ENCODE results near the gene PMM1.
A peak's percentile ranks its signal among the peaks of the same experiment; 100 is the strongest.
"Not testable (repeated sequence)": the region's sequence is repeated elsewhere in the genome, so short reads cannot be mapped to it uniquely, and the experiment has no call there.

PMM1 gene
- total RNA-seq, result 13.7 to 21.7 (median 15.6) reads per million in 4 donors

DNA sequence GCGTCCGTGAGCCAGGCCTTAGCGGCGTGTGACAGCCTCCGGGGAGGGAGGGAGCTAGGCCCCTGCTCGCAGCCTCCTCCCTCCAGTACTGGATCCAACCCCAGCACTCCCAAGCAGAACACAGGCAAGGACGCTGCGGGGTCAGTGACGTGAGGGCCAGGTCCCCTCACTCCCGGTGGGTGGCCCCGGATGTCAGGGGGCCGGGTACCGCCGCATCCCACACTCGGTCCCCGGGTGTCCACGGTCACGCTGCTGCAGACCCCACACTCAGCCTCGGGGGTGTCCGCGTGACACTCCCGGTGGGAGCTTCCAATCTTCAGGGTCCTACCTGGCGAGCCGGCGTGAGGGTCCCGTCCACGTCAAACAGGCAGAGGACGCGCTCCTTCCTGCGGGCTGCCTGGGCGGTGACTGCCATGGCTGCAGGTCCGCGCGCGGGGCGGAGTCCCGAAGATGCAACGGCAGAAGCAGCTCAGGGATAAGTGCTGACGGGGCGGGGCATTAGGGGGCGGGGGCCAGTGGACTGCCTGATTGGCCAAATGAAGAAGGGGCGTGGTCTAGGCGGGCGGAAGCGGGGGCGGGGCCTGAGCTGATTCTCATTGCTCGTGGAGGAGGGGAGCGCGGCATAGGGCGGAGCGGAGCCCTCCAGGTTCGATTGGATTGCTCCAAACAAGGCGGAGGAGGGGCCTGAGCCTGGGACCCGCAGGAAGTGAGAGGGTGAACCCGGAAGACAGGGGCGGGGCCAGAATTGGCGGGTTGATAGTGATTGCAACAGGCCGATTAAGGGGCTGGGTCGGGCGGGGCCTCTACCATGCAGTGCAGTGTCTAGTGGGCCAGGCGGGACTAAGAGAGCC lies at the start of gene PMM1:
TSS of gene PMM1 (minus strand) at position 450 of the 851 bp plus-strand sequence. CDS start at position 415, 35 bp downstream.
- peak; percentile 100 for DNase-seq

DNA sequence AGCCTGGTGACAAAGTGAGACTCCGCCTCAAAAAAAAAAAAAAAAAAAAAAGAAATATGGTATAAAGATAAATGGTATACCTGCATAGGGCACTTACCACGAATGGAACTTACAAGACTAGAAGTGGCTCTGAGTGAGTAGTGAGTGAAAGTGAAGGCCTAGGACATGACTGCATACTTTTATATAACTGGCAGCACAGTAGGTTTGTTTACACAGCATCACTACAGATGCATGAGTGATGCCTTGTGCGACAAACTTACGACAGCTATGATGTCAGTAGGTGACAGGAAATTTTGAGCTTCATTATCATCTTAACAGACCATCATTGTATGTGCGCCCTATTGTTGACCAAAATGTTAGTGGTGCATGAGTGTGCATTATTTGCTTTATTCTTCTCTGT lies 49.1 kb upstream of the PMM1 start:
- DNase-seq, result no peak

DNA sequence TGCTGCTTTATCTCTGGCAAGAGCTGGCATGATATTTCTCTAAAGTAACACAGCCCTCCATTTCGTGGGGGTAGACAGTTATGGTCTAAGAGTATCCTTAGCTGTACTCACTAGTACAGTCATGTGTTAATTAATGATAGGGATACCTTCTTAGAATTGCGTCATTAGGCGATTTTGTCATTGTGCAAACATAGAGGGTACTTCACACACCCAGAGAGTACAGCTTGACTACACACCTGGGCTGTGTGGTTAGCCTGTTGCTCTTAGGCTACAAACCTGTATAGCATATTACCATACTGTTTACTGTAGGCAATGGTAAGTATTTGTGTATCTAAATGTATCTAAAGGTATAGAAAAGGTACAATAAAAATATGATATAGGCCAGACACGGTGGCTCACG lies 48.5 kb upstream of the PMM1 start:
- DNase-seq, result no peak

DNA sequence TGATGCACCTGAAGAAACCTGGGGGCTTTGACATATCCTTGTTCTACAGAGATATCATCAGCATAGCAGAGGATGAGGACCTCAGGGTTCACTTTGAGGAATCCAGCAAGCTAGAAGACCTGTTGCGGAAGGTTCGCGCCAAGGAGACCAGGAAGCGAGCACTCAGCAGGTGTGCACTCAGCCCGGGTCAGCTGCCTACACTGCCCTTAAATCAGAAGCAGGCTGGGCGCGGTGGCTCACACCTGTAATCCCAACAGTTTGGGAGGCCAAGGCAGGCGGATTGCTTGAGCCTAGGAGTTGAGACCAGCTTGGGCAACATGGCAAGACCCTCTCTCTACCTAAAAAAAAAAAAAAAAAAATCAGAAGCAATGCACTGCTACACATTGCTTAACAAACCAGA lies 48.0 kb upstream of the PMM1 start:
- not testable (repeated sequence) for DNase-seq

DNA sequence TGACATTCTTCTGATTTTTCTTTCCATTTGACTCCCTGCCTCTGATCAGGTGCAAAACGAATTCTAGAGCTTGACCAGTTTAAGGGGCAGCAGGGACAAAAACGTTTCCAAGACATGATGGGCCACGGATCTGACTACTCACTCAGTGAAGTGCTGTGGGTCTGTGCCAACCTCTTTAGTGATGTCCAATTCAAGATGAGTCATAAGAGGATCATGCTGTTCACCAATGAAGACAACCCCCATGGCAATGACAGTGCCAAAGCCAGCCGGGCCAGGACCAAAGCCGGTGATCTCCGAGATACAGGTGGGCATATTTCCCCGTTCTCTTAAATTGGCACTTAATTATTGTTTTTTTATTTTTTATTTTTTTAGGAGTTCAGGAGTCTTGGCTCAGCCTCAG lies 46.8 kb upstream of the PMM1 start:
- no peak for DNase-seq

DNA sequence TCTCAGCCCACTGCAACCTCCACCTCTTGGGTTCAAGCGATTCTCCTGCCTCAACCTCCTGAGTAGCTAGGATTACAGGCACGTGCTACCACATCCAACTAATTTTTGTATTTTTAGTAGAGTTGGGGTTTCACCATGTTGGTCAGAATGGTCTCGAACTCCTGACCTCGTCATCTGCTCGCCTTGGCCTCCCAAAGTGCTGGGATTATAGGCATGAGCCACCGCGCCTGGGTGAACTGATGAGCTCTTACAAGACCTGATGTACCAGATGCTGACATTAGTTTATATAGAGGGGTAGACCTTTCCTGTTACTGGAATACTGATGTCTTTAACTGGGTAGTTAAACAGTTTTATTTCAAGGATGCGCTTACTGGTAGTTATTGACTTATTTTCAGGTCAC lies 45.0 kb upstream of the PMM1 start:
- DNase-seq, result not testable (repeated sequence)

DNA sequence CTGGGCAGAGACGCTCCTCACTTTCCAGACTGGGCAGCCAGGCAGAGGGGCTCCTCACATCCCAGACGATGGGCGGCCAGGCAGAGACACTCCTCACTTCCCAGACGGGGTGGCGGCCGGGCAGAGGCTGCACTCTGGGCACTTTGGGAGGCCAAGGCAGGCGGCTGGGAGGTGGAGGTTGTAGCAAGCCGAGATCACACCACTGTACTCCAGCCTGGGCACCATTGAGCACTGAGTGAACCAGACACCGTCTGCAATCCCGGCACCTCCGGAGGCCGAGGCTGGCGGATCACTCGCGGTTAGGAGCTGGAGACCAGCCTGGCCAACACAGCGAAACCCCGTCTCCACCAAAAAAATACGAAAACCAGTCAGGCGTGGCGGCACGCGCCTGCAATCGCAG lies 42.0 kb upstream of the PMM1 start:
- not testable (repeated sequence) for DNase-seq

DNA sequence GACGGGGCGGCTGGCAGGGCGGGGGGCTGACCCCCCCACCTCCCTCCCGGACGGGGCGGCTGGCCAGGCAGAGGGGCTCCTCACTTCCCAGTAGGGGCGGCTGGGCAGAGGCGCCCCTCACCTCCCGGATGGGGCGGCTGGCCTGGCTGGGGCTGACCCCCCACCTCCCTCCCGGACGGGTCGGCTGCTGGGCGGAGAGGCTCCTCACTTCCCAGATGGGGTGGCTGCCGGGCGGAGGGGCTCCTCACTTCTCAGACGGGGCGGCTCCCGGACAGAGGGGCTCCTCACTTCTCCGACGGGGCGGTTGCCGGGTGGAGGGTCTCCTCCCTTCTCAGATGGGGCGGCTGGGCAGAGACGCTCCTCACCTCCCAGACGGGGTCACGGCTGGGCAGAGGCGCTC lies 41.5 kb upstream of the PMM1 start:
- DNase-seq, result not testable (repeated sequence)

DNA sequence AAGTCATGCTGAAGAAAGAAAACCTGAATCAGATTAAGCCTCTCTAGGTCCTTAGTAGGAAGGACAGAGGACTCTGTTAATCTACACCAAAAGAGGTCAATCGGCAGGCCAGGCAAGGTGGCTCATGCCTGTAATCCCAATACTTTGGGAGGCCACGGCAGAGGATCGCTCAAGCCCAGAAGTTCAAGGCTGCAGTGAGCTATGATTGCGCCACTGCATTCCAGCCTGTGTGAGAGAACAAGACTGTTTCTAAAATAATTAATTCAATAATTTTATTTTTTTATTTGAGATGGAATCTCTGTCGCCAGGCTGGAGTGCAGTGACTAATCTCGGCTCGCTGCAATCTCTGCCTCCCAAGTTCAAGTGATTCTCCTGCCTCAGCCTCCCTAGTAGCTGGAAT lies 35.9 kb upstream of the PMM1 start:
- no peak for DNase-seq

DNA sequence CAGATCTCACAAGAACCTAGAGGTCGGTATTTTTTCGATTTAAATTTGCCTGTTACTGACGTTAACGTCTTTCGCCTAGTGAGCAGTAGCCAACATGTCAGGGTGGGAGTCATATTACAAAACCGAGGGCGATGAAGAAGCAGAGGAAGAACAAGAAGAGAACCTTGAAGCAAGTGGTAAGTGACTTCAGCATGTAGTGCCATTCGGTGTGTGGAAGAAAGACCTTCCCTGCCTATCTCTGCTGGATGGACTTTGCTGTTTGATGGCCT lies 32.2 kb upstream of the PMM1 start:
- no peak for DNase-seq

DNA sequence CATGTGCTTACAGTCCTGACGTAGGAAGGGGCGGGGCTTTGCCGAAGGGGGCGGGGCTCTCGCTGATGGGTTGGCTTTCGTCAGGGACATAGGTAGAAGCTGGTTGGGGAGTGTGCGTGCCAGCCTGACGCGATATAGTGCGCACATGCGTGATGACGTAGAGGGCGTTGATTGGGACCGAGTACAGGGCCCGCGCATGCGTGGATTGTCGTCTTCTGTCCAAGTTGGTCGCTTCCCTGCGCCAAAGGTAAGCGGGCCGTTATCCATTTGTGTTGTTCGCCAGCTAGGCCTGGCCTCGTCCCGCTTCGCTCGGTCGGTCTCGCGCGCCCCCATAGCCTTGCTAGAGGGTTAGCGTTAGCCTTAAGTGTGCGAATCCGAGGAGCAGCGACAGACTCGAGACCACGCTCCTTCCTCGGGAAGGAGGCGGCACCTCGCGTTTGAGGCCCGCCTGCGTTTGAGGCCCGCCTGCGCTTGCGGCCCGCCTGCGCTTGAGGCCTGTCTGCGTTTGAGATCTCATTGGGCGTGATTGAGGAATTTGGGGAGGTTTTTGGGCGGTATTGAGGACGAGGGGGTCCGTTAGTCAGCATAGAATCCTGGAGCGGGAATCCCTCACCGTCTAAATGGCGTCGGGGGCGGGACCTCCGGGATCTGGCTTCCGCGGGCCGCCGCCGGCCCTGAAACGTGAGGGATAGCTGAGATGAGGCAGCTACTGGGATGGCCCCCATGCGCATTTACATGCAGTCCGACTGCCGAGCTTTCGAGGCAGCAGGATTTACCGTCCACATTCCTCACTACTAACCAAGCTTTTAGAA lies 31.7 kb upstream of the PMM1 start, which contains the start of gene XRCC6:
TSS of gene XRCC6 (plus strand) at position 197 of the 812 bp plus-strand sequence. CDS start 710 bp downstream, outside the sequence.
- peak; percentile 99 to 100 (median 100) for DNase-seq

DNA sequence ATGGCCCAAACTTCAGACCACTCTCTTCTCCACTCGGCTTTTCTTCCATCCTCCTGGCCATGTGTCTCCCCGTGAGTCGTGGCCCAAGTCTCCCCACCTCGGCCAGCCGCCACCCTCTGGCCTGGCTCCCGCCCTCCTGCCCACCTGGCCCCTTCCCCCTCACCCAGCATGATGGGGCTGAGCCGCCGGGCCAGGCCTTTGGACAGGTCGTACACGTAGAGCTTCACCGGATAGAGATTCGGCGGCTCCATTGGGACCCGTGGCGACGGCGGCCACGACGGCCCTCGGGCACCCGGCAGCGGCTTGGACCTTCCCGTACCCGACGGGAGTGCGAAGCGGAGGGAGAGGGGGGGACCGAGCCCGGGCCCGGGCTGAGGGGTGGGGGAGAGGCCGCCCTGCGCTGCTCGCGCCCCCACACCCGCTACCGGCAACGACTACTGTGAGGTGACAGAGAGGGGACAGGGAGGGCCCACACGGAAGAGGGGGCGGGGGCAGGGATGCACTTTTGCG lies 31.0 kb upstream of the PMM1 start, which contains the start of gene DESI1:
TSS of gene DESI1 (minus strand) at position 455 of the 510 bp plus-strand sequence. CDS start at position 251, 204 bp downstream.
- no peak for DNase-seq

DNA sequence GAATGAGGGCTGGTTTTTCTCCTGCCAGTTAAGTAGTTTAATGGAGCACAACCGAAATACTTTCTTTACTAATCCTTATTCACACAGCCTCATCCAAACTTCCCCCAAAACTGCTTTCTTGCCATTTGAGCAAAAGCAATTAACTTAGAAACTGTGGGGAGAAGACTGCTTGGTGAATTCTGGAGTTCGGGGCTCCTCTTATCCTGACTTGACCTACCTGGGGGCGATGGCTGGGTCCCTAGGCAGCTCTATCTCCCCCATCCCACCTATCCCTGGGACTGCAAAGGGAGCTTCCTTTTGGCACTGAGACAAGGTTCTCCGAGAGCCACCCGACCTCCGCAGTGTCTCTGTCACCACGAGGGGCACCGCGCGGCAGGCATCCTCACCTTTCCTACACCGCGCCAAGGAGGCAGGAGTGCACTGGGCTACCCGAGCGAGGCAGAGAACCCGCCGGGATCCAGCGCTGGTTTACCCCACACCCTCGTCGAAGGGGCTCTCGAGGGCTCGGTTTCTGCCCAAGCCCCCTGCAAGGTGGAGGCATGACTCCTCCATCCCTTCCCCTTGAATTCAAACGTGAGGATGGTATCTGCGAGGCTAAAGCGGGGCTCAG lies 30.4 kb upstream of the PMM1 start:
- peak; percentile 9 to 56 (median 31) for DNase-seq

DNA sequence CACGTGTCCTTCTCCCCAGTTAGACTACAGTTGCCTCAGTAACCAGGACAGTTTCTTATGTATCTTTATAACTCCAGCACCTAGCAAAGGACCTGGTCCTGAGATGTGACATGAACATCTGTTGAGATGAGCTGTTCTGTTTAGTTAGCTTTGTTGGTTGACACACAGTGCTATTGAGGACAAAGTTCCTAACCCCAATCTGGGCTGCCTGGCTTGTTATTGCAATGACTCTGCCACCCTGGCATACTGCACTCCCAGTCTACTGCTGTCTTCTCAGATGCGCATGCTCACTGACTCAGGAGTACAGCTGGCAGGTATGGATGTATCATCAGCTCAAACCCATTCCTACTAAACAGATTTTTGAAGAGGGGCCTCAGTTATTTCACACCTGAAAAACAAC lies 23.8 kb upstream of the PMM1 start:
- no peak for DNase-seq

DNA sequence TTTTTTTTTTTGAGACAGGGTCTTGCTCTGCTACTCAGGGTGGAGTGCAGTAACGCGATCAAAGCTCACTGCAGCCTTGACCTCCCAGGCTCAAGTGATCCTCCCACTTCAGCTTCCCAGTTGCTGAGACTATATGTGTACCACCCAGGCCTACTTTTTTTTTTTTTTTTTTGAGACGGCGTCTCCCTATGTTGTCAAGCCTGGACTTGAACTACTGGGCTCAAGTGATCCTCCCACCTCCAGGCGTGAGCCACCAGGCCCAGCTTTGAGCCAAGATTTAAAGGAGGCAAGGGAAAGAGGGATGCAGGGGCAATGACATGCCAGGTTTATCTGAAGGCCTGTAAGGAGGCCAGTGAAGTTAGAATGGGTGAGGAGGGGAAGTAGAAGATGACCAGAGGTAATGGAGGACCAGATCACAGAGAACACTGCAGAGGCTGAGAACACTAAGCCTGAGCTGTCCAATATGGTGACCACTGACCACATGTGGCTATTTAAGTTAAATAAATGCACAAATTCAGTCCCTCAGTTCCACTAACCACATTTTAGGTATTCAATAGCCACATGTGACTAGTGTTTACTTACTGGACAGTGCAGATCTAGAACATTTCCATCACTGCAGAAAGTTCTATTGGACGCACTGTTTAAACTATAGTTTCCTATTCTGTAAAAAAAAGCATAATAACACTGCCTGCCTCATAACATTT lies 23.1 kb upstream of the PMM1 start:
- no peak for DNase-seq

DNA sequence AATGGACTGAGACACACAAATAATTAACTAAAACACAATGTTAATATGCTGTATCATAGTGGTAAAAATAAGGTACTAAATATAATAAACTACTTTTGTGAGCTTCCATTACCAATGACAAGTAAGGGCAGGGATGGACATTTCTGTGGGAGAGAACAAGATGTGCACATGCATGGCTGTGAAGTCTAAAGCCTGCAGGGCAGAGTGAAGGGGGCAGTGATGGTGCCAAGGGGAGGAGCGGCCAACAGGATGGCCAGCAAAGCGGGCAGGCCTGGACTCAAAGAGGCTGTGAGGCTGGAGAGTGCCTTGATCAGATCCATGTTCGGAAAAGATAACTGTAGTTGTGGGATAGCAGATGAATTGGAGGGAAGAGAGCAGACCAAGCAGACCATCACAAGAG lies 18.7 kb upstream of the PMM1 start:
- DNase-seq, result no peak

DNA sequence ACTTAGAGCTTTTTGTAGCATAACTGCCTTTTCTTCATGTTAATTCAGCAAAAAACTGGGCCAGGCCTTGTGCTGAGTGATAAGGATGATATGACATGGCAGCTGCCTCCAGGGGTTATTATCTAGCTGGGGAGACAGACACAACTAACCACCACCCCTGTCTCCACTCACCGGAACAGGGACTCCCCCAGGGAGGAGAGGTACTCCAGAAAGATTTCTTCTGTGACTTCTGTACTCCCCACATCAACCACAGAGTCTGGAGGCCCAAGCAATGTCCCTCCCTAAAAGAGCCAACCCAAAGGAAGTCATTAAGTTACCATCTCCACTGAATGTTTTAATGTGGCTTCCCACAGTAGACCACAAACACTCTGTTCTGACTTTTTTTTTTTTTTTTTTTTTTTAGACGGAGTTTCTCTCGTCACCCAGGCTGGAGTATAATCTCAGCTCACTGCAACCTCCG lies 14.3 kb upstream of the PMM1 start:
- peak; percentile 28 to 81 (median 48) for DNase-seq

DNA sequence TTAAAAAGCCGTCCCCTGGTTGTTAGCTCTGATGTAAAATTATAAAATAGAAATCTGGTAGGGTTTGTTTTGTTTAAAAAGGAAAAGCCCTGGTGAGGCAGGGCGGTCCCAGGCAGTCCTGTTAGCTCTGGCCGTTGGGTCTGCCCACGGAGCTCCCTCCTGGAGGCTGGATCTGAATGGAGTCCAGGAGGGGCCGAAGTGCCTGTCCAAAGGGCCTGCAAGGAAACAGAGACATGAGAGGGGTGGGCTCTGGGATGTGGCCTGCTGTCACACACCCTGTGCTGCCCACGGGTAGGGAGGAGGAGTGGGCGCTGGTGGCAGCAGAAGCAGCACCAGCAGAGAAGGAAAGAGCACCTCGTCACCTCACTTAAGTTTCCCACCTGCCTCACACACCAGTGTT lies 11.3 kb upstream of the PMM1 start:
- DNase-seq, result no peak

DNA sequence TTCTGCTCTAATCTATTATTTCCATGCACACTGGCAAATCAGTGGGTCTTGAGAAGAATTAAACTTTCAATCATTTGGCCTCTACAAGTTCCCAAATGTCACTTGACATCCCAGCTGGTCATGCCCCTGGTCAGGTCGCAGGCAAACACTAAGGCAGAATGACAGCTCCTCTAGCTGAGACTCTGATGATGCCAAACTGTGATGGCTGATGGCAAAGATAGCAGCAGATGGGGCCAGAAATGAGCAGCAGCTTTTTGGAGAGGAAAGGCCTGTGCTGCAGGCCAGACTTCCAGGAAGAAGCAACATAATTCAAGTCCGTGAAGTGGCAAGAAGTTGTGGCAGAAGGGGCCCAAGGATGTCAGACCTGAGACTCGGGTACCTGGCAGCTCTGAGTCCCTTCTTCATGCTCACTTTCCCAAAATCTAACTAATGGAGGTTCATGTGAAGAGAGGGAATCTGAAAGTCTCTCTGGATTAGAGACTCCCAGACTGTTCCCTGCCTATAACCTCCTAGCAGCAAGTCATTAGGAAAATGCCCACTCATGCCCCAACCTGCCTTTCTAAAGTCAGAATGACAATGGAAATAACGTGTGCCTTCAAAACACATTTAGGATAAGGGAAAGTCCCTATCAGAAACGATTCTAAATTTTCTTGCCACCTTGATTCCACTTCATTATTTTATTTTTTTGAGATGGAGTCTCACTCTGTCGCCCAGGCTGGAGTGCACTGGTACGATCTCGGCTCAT lies 9.4 kb upstream of the PMM1 start:
- DNase-seq, result no peak

DNA sequence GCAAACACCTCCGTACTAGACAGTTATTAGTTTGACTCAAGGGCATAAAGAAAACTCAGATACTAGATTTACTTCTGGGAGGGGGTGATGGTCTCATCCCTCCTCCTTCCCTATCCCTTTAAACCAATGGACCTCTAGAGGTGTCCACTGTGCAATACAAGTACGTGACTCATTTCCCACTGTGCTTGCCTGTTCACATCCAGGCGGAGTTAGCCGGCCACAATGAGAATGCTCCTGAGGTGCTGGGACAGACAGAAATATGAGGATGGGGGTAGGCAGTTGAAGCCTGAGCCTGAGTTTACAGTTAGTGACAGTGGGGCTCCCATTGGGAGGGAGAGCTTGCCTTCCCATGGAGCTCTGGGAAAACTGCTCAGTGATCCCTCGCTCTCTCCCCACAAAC lies 8.4 kb upstream of the PMM1 start:
- DNase-seq, result no peak

DNA sequence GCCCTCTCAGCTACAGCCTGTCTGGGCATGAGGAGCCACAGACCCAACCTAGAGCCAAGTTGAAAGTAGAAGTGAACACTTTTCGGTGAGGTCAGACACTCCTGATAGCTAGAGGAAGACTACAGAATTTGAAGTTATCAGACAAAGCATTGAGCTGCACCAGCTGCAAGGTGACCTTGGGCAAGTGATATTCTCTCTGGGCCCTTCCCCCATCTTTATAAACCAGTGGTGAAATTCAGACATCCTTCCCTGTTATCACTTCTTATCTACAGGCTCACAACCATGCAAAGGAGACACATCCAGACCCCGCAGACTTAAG lies 8.0 kb upstream of the PMM1 start:
- no peak for DNase-seq

Measured in T-helper 1 cell (primary cell).